C4-2B (cell line): Measurements from ENCODE around the gene OMP.

Source experiments
- ZFX ChIP-seq: fragments of 450-650 bp; IDR thresholded peaks from 2 replicates; pipeline ENCODE4 v1.6.1; 2017
- TF ChIP-seq, protein P1 (sequence below): fragments of 450-650 bp; conservative IDR thresholded peaks from 2 replicates; pipeline ENCODE4 v1.5.1; 2017; ENCODE audit warnings: mild to moderate bottlenecking

GRCh38 chr11:77073328-77074001 lies 29.2 kb upstream of the OMP start:
- TF ChIP-seq, protein P1, sequence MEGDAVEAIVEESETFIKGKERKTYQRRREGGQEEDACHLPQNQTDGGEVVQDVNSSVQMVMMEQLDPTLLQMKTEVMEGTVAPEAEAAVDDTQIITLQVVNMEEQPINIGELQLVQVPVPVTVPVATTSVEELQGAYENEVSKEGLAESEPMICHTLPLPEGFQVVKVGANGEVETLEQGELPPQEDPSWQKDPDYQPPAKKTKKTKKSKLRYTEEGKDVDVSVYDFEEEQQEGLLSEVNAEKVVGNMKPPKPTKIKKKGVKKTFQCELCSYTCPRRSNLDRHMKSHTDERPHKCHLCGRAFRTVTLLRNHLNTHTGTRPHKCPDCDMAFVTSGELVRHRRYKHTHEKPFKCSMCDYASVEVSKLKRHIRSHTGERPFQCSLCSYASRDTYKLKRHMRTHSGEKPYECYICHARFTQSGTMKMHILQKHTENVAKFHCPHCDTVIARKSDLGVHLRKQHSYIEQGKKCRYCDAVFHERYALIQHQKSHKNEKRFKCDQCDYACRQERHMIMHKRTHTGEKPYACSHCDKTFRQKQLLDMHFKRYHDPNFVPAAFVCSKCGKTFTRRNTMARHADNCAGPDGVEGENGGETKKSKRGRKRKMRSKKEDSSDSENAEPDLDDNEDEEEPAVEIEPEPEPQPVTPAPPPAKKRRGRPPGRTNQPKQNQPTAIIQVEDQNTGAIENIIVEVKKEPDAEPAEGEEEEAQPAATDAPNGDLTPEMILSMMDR: no peak
- TF ChIP-seq ZFX: 0 out of 2 replicates have a peak, but pooled peaks have one; percentile 21
